Neural progenitor cell (in vitro differentiated cells): Measurements from ENCODE around the gene MZB1.

Experiments used
- CTCF ChIP-seq: fragments of 200-600 bp; sonication (generic); IDR thresholded peaks from 2 replicates; pipeline ENCODE4 v1.5.1; 2017; ENCODE audit warnings: antibody characterized with exemption, mild to moderate bottlenecking
- EZH2 ChIP-seq: fragments of 200-600 bp; sonication (generic); IDR thresholded peaks from 2 replicates; pipeline ENCODE4 v1.6.1; 2017; ENCODE audit warnings: antibody characterized with exemption, mild to moderate bottlenecking, moderate library complexity
- EZH2phosphoT487 ChIP-seq: fragments of 200-600 bp; sonication (generic); IDR thresholded peaks from 2 replicates; pipeline ENCODE4 v1.6.1; 2017; ENCODE audit warnings: antibody characterized with exemption

- TF ChIP-seq CTCF (peak; percentile 75), EZH2 (peak; percentile 71), EZH2phosphoT487 (peak; percentile 63)
These were observed 4.5 kb upstream of the MZB1 start for GRCh38 chr5:139394123-139394653.
